Smooth muscle cell (in vitro differentiated cells): ENCODE data around the gene DOHH. TPM values are rescaled to one million over a fixed set of nuclear protein-coding genes. Genes with fewer than 3 reads are reported as not detected.
A peak's percentile ranks its signal among the peaks of the same experiment; 100 is the strongest.

Experiments used
- DNase-seq: peaks from one replicate; lab custom pipeline; 2025; ENCODE audit not compliant: unreplicated experiment; lab: John Stamatoyannopoulos, UW
- H2AFZ ChIP-seq: fragments of 200-600 bp; sonication (generic); 2 replicates; pipeline ENCODE4 v1.6.0; 2016; ENCODE audit warnings: antibody characterized with exemption, low read depth, mild to moderate bottlenecking
- H3F3A ChIP-seq: fragments of 200-600 bp; sonication (generic); 2 replicates; pipeline ENCODE4 v1.6.0; 2017; ENCODE audit warnings: antibody characterized with exemption, low read depth
- H3K27ac ChIP-seq: fragments of 200-600 bp; sonication (generic); 2 replicates; pipeline ENCODE4 v1.5.1; 2016; ENCODE audit warnings: low read depth, mild to moderate bottlenecking
- H3K27me3 ChIP-seq: fragments of 200-600 bp; sonication (generic); 2 replicates; pipeline ENCODE4 v1.6.1; 2016; ENCODE audit warnings: low read depth, mild to moderate bottlenecking
- H3K36me3 ChIP-seq: fragments of 200-600 bp; sonication (generic); 2 replicates; pipeline ENCODE4 v1.5.1; 2016; ENCODE audit warnings: low read depth
- H3K4me1 ChIP-seq: fragments of 200-600 bp; sonication (generic); 2 replicates; pipeline ENCODE4 v1.5.1; 2016; ENCODE audit warnings: low read depth
- H3K4me2 ChIP-seq: fragments of 200-600 bp; sonication (generic); 2 replicates; pipeline ENCODE4 v1.6.0; 2016; ENCODE audit warnings: mild to moderate bottlenecking
- H3K4me3 ChIP-seq: fragments of 200-600 bp; sonication (generic); 2 replicates; pipeline ENCODE4 v1.5.1; 2016; ENCODE audit warnings: mild to moderate bottlenecking
- H3K79me2 ChIP-seq: fragments of 200-600 bp; sonication (generic); 2 replicates; pipeline ENCODE4 v1.6.0; 2016; ENCODE audit warnings: low read depth, mild to moderate bottlenecking
- H3K9ac ChIP-seq: fragments of 200-600 bp; sonication (generic); 2 replicates; pipeline ENCODE4 v1.6.0; 2016; ENCODE audit warnings: low read depth
- H3K9me3 ChIP-seq: fragments of 200-600 bp; sonication (generic); replicated peaks from 2 replicates; pipeline ENCODE4 v1.5.1; 2016; ENCODE audit warnings: low read depth
- H4K20me1 ChIP-seq: fragments of 200-600 bp; sonication (generic); 2 replicates; pipeline ENCODE4 v1.6.0; 2016; ENCODE audit warnings: low read depth
- WGBS: methylation state at CpG from one replicate; pipeline ENCODE4 v1.1.7; 2016; ENCODE audit warnings: low lambda C conversion rate; 5-methylcytosine and 5-hydroxymethylcytosine counted together
- polyA plus RNA-seq: library from polyadenylated mRNA; unstranded; fragments of >200 nt; fragmentation: Nextera tagmentation; extraction: Ambion mirVana; gene quantifications from 2 replicates; pipeline ENCODE4 v1.2.1, GENCODE V29; 2016
- total RNA-seq: library from RNA; depleted of rRNA; stranded (reverse); fragments of >200 nt; gene quantifications from 2 replicates; pipeline ENCODE4 v1.2.3, GENCODE V29; 2014
- TF ChIP-seq, protein P1 (sequence below): fragments of 200-600 bp; sonication (generic); IDR thresholded peaks from 2 replicates; pipeline ENCODE4 v1.5.1; 2017; ENCODE audit warnings: borderline replicate concordance, mild to moderate bottlenecking, antibody characterized with exemption; ENCODE audit not compliant: insufficient read depth, poor library complexity, severe bottlenecking

DOHH gene
- total and polyA plus RNA-seq, 2 experiments from 2014 or later, result 8.7 to 27.2 TPM

DNA sequence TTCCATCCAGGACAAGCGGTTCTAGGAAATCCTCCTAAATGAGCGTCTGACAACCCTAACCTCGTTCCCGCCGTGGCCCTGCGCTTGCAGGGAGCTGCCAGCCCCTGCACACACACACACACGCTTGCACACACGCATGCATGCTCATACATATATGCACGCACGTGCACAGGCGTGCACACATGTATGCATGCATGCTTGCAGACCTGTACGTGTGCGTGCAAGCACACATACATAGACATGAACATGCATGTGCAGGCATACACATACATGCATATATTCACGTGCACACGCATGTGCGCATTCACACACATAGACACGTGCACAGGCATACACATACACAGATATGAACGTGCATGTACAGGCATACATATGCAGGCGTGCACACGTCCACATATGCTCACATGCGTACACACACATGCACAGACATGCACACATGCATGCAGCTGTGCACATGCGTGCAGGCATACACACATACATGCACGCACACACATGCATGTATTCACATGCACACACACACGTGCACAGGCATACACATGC, 55.7 kb downstream of the DOHH start:
- peaks cover 8% of the 10 kb centered on the region for H3K4me1 ChIP-seq
- no peak overlapping the region for H3K4me2 ChIP-seq
- H2AFZ ChIP-seq, result no peak overlapping the region
- H3K36me3 ChIP-seq, result no peaks in the 10 kb centered on the region
- TF ChIP-seq, protein P1, sequence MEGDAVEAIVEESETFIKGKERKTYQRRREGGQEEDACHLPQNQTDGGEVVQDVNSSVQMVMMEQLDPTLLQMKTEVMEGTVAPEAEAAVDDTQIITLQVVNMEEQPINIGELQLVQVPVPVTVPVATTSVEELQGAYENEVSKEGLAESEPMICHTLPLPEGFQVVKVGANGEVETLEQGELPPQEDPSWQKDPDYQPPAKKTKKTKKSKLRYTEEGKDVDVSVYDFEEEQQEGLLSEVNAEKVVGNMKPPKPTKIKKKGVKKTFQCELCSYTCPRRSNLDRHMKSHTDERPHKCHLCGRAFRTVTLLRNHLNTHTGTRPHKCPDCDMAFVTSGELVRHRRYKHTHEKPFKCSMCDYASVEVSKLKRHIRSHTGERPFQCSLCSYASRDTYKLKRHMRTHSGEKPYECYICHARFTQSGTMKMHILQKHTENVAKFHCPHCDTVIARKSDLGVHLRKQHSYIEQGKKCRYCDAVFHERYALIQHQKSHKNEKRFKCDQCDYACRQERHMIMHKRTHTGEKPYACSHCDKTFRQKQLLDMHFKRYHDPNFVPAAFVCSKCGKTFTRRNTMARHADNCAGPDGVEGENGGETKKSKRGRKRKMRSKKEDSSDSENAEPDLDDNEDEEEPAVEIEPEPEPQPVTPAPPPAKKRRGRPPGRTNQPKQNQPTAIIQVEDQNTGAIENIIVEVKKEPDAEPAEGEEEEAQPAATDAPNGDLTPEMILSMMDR, result no peak
- H3K27me3 ChIP-seq, result no peaks in the 10 kb centered on the region
- H3K27ac ChIP-seq, result no peak overlapping the region
- H4K20me1 ChIP-seq, result peaks cover 7% of the 10 kb centered on the region
- no peak overlapping the region for H3K9ac ChIP-seq
- H3K9me3 ChIP-seq, result no peaks in the 10 kb centered on the region
- H3F3A ChIP-seq, result no peaks in the 10 kb centered on the region
- no peaks in the 10 kb centered on the region for H3K79me2 ChIP-seq
- DNase-seq, result no peak
- H3K4me3 ChIP-seq, result no peak overlapping the region
- WGBS, result 76% methylated on average over 24 of the region's 24 CpGs

DNA sequence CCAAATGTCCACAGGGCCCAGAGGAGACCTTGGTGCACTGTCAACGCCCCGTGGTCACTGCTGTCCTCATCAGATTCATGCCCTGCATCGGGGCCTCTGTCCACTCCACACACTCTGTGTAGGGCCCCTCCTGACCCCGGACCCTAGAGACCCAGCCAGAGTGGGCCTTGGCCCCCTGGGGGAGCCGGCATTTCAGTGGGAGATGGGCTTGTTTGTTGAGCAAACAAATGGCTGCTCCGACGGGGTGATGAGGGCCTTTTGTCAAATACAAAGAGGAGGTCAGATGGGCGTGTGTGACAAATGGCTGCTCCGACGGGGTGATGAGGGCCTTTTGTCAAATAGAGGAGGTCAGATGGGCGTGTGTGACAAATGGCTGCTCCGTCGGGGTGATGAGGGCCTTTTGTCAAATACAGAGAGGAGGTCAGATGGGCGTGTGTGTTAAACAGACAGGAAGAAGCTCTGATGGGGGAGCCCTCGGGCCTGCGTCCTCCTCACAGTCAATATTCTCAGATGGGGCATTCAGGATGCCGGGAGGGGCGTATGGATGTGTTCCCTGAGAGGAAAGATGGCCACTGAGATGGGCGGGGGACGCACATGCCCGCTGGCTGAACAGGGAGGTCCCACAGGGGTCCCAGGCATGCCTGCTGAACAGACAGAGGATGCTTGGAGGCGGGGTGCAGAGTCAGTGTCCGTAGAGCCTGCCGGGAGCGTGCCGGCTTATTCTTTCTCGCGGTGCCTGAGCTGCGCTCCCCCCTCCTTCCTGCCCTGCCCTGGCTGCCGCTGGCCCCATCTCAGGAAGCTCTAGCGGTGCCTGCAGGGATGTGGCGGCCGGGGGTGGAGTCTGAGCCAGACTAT, 56.4 kb downstream of the DOHH start:
- Histone ChIP-seq H3K36me3 (no peaks in the 10 kb centered on the region), H3K27ac (no peak overlapping the region), H2AFZ (no peak overlapping the region), H3K79me2 (no peaks in the 10 kb centered on the region), H3F3A (no peaks in the 10 kb centered on the region), H3K4me1 (peaks cover 8% of the 10 kb centered on the region), H3K4me2 (peak overlapping the region; percentile 44), H3K9ac (no peak overlapping the region), H3K9me3 (no peaks in the 10 kb centered on the region), H3K4me3 (no peak overlapping the region), H4K20me1 (peaks cover 7% of the 10 kb centered on the region), H3K27me3 (no peaks in the 10 kb centered on the region)
- WGBS, result 42% methylated on average over 33 of the region's 33 CpGs
- TF ChIP-seq, protein P1, result no peak
- DNase-seq, result peak; percentile 7

GRCh38 chr19:3442487-3443071, 57.9 kb downstream of the DOHH start:
- H3F3A ChIP-seq, result no peaks in the 10 kb centered on the region
- no peak overlapping the region for H3K4me2 ChIP-seq
- 94% methylated on average over 15 of the region's 15 CpGs for WGBS
- no peak overlapping the region for H3K4me3 ChIP-seq
- H3K36me3 ChIP-seq, result no peaks in the 10 kb centered on the region
- H3K27ac ChIP-seq, result peak overlapping the region; percentile 61
- DNase-seq, result no peak
- H3K4me1 ChIP-seq, result peaks cover 8% of the 10 kb centered on the region
- no peaks in the 10 kb centered on the region for H3K9me3 ChIP-seq
- TF ChIP-seq, protein P1, result no peak
- H4K20me1 ChIP-seq, result peaks cover 7% of the 10 kb centered on the region
- no peaks in the 10 kb centered on the region for H3K79me2 ChIP-seq
- H3K9ac ChIP-seq, result no peak overlapping the region
- no peaks in the 10 kb centered on the region for H3K27me3 ChIP-seq
- H2AFZ ChIP-seq, result no peak overlapping the region
